Ovary (tissue), 9 donors: Measurements from ENCODE around the gene OR5AS1. TPM values are rescaled to one million over a fixed set of nuclear protein-coding genes. Genes with fewer than 3 reads are reported as not detected.
"Not testable (repeated sequence)": the region's sequence is repeated elsewhere in the genome, so short reads cannot be mapped to it uniquely, and the experiment has no call there.

Source experiments
- DNase-seq, 5 donors: peaks; one replicate each; pipeline ENCODE4 v3.0.0-alpha.2; 2019 to 2020
- H3K27ac ChIP-seq, 2 donors: fragments of 200-600 bp; one replicate each; pipeline versions ENCODE4 v1.5.1 to v1.8.0; 2019 to 2022
- H3K27me3 ChIP-seq: fragments of 200-600 bp; one replicate; pipeline ENCODE4 v1.8.0; 2022
- H3K36me3 ChIP-seq: fragments of 200-600 bp; sonication (generic); one replicate; pipeline ENCODE4 v1.5.1; 2019
- H3K4me1 ChIP-seq: one replicate; pipeline ENCODE4 v1.8.1; 2013; ENCODE audit warnings: mild to moderate bottlenecking, moderate library complexity; ENCODE audit not compliant: insufficient read depth
- H3K4me3 ChIP-seq: fragments of 200-600 bp; sonication (generic); one replicate; pipeline ENCODE4 v1.5.1; 2017
- H3K9me3 ChIP-seq, 2 donors: fragments of 200-600 bp in 1 of 2; sonication (generic) in 1 of 2; one replicate each; pipeline versions ENCODE4 v1.5.1 to v1.8.1; 2013 to 2019; ENCODE audit warnings: mild to moderate bottlenecking in 1 of 2, moderate library complexity in 1 of 2
- EP300 ChIP-seq: sonication (generic); formaldehyde crosslinking; IDR thresholded peaks from one replicate; pipeline ENCODE4 v1.6.1; 2017; ENCODE audit warnings: antibody characterized with exemption
- POLR2A ChIP-seq: fragments of 450-650 bp; IDR thresholded peaks from one replicate; pipeline ENCODE4 v1.6.1; 2017; ENCODE audit warnings: antibody characterized with exemption, mild to moderate bottlenecking, moderate library complexity
- WGBS, 3 donors: extraction: QIAGEN DNeasy Blood & Tissue Kit in 1 of 3; methylation state at CpG; one replicate each; pipeline versions ENCODE4 v1.1.5 to v1.1.7; 2013 to 2017; 5-methylcytosine and 5-hydroxymethylcytosine counted together
- intact Hi-C, 4 donors: fragments of 100-400 bp; cut with DNase I; formaldehyde crosslinking; loops; one replicate each; pipeline versions ENCODE4 v1.11.0 to v1.15.1; 2022 to 2023
- polyA plus RNA-seq, 2 donors: library from polyadenylated mRNA; stranded (reverse); fragments of 200-250 nt in 1 of 2; fragments of 350-450 nt in 1 of 2; fragmentation: Illumina TruSeq in 1 of 2; extraction: RNeasy Lipid Tissue Mini Kit (QIAGEN cat#74804) in 1 of 2; gene quantifications; one replicate each; pipeline ENCODE4 v1.2.3, GENCODE V29; 2013 to 2014
- total RNA-seq, 7 donors: library from RNA; depleted of rRNA in 2 of 7; stranded (reverse); fragments of >200 nt in 2 of 7; fragmentation: NEBNext Ultra II Directional in 3 of 7; extraction: Animal tissue kit (Norgen Biotek cat#: 25700) in 3 of 7; gene quantifications; one replicate each; pipeline versions ENCODE4 v1.1.0 to v1.2.4, GENCODE V29; 2016 to 2023
- TF ChIP-seq, protein P1 (sequence below), 3 donors: fragments of 450-650 bp in 2 of 3; fragments of 200-600 bp in 1 of 3; IDR thresholded peaks; one replicate each; pipeline versions ENCODE4 v1.5.1 to v1.8.0; 2016 to 2022; ENCODE audit warnings: antibody characterized with exemption in 3 of 3, mild to moderate bottlenecking in 1 of 3
- donor health status: DM: no; HTN: no; CAD: no; lungs with moderate emphysema.
- donor health status: DM: no; HTN: no; CAD: no.
- donor health status: Bipolar disorder and iron deficiency.
- donor health status: DM: yes; HTN: yes; CAD: no.
- donor health status: DM: no; HTN: no; CAD: no.
- donor health status: DM: yes; HTN: yes; CAD: no.

The OR5AS1 gene
- total and polyA plus RNA-seq, 9 donors, result not detected

DNA sequence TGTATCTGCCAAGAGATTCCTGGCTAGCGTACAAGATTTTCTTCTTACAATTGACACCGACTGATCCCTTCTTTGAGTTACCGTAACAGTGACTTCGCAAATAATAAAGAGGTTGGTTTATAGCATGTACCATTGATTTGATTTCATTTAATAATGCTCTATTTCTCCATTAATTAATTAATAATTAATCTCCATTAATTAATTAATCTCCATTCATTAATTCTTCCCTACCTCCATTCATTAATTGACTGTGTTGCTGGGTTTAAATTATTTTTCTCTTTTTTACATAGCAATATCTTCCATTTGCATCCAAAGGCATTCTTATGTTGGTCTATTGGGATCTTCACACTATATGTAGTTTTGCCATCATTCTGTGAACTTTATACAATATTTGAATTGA, 21.0 kb downstream of the OR5AS1 start:
- intact Hi-C loops, result no loop called here
- Histone ChIP-seq H3K27me3 (no peaks in the 10 kb centered on the region), H3K36me3 (no peaks in the 10 kb centered on the region), H3K4me1 (no peaks in the 10 kb centered on the region), H3K9me3 (no peaks in the 10 kb centered on the region), H3K4me3 (no peak overlapping the region), H3K27ac (no peak overlapping the region)
- no peak for TF ChIP-seq POLR2A
- TF ChIP-seq, protein P1, sequence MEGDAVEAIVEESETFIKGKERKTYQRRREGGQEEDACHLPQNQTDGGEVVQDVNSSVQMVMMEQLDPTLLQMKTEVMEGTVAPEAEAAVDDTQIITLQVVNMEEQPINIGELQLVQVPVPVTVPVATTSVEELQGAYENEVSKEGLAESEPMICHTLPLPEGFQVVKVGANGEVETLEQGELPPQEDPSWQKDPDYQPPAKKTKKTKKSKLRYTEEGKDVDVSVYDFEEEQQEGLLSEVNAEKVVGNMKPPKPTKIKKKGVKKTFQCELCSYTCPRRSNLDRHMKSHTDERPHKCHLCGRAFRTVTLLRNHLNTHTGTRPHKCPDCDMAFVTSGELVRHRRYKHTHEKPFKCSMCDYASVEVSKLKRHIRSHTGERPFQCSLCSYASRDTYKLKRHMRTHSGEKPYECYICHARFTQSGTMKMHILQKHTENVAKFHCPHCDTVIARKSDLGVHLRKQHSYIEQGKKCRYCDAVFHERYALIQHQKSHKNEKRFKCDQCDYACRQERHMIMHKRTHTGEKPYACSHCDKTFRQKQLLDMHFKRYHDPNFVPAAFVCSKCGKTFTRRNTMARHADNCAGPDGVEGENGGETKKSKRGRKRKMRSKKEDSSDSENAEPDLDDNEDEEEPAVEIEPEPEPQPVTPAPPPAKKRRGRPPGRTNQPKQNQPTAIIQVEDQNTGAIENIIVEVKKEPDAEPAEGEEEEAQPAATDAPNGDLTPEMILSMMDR (IDR thresholded peaks at IDR 0.05), result no peak
- no peak for TF ChIP-seq EP300
- DNase-seq, result no peak
- 67 to 72% (median 67%) methylated on average over 4 of the region's 4 CpGs for WGBS, 3 donors

DNA sequence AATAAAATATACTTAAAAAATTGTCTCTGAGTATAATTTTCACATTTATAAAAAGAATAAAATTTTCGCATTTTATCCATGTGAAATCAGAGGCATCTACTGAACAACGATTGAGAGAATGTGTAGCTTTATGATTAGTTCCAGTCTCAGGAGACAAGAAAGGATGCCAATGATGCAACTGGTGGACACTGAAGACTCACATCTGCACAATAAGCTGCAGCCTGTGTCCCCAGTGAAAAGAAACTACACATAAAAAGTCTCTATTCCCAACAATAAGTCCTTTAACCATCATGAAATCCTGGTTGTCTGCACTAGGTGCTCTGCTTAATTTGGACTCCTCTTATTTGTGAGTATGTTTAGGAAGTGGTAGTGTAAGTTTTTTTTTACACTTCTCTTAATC, 22.0 kb downstream of the OR5AS1 start:
- no peak overlapping the region for H3K4me3 ChIP-seq
- H3K36me3 ChIP-seq, result no peaks in the 10 kb centered on the region
- no peaks in the 10 kb centered on the region for H3K4me1 ChIP-seq
- no peak for DNase-seq
- intact Hi-C loops, result no loop called here
- TF ChIP-seq, protein P1 (IDR thresholded peaks at IDR 0.05), result no peak
- TF ChIP-seq EP300 (no peak), POLR2A (no peak)
- H3K27me3 ChIP-seq, result no peaks in the 10 kb centered on the region
- H3K27ac ChIP-seq, result no peak overlapping the region
- H3K9me3 ChIP-seq, result no peaks in the 10 kb centered on the region
- 52 to 73% (median 66%) methylated on average over 2 of the region's 2 CpGs for WGBS, 3 donors

DNA sequence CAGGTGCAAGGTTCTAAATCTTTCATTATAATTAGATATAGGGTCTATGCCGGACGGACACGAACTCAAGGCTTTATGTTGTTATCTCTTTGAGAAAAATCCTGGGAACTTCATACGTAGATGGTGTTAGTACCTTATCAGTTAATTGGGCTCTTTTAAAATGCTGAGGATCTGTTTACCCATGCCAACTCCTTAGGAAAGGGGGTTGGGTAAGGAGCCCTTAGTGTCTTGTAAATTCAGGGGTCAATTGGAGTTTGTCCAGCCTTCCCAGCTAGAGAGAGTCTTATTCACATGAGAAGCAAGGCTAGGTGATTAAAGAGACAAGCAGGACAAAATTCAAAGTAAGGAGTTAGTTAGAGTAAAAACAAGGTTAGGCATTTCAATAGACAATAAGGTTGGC, 28.9 kb downstream of the OR5AS1 start:
- 7 to 25% (median 16%) methylated on average over 4 of the region's 4 CpGs for WGBS, 3 donors

DNA sequence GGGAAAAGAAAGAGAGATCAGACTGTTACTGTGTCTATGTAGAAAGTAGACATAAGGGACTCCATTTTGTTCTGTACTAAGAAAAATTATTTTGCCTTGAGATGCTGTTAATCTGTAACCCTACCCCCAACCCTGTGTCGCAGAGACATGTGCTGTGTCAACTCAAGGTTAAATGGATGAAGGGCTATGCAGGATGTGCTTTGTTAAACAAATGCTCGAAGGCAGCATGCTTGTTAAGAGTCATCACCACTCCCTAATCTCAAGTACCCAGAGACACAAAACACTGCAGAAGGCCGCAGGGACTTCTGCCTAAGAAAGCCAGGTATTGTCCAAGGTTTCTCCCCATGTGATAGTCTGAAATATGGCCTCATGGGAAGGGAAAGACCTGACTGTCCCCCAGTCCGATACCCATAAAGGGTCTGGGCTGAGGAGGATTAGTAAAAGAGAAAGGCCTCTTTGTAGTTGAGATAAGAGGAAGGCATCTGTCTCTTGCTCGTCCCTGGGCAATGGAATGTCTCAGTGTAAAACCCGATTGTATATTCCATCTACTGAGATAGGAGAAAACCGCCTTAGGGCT, 30.3 kb downstream of the OR5AS1 start:
- H3K27me3 ChIP-seq, H3K9me3 ChIP-seq, H3K4me1 ChIP-seq, H3K36me3 ChIP-seq, H3K4me3 ChIP-seq, H3K27ac ChIP-seq, DNase-seq, intact Hi-C loops: not testable (repeated sequence)
- WGBS, 3 donors, result 30 to 41% (median 31%) methylated on average over 7 of the region's 7 CpGs

More for the DNA sequence above, 28.9 kb downstream of the OR5AS1 start:
- H3K4me3 ChIP-seq, DNase-seq, intact Hi-C loops, H3K27me3 ChIP-seq, H3K36me3 ChIP-seq, H3K4me1 ChIP-seq, H3K27ac ChIP-seq, H3K9me3 ChIP-seq: not testable (repeated sequence)

DNA sequence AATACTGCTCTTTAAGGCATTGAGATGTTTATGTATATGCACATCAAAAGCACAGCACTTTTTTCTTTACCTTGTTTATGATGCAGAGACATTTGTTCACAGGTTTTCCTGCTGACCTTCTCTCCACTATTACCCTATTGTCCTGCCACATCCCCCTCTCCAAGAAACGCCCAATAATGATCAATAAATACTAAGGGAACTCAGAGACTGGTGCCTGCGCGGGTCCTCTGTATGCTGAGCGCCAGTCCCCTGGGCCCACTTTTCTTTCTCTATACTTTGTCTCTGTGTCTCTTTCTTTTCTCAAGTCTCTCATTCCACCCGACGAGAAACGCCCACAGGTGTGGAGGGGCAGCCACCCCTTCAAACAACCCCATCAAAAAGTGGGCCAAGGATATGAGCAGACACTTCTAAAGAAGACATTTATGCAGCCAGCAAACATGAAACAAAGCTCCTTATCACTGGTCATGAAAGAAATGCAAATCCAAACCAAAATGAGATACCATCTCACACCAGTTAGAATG, 30.9 kb downstream of the OR5AS1 start:
- H3K27ac ChIP-seq, H3K4me3 ChIP-seq, DNase-seq, H3K4me1 ChIP-seq, H3K36me3 ChIP-seq, intact Hi-C loops, H3K27me3 ChIP-seq, H3K9me3 ChIP-seq: not testable (repeated sequence)
- WGBS, 3 donors, result 72 to 78% (median 76%) methylated on average over 7 of the region's 7 CpGs

DNA sequence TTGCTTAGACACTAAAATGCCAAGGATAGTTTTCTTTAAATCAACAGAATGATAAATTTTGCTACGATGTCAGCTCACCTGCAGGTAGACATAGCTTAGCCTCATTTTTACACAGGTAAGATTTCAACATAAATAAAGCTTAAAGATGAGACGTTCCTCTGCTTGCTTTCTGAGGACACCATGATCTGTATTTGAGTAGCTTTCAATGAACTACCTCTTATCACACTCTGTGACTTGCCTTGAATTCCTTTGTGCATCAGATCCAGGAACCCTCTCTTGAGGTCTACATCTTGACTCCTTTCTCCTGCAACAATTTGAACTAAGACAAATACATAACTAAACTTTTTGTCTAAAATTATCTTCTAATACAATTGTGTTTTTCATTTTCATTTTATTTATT, 39.5 kb downstream of the OR5AS1 start:
- Histone ChIP-seq H3K27ac (no peak overlapping the region), H3K4me3 (no peak overlapping the region), H3K4me1 (no peaks in the 10 kb centered on the region), H3K27me3 (no peaks in the 10 kb centered on the region), H3K36me3 (no peaks in the 10 kb centered on the region), H3K9me3 (no peaks in the 10 kb centered on the region)
- DNase-seq, result no peak
- 65 to 75% (median 68%) methylated on average over 2 of the region's 2 CpGs for WGBS, 3 donors
- TF ChIP-seq, protein P1 (IDR thresholded peaks at IDR 0.05), result no peak
- no peak for TF ChIP-seq POLR2A
- no peak for TF ChIP-seq EP300
- intact Hi-C loops, result no loop called here

Other genes starting within 250 kb of the OR5AS1 start
- gene OR5D14, start 232.1 kb upstream of the OR5AS1 start, total RNA-seq, result not detected
- gene OR5D14, start 232.1 kb upstream of the OR5AS1 start, polyA plus RNA-seq, result not detected
- not detected for gene OR5L1, start 216.3 kb upstream of the OR5AS1 start, total RNA-seq
- gene OR5L1, start 216.3 kb upstream of the OR5AS1 start, polyA plus RNA-seq, result not detected
- gene OR5D18, start 208.0 kb upstream of the OR5AS1 start, total RNA-seq, result not detected
- gene OR5D18, start 208.0 kb upstream of the OR5AS1 start, polyA plus RNA-seq, result not detected
- not detected for gene OR5L2, start 200.4 kb upstream of the OR5AS1 start, total RNA-seq
- not detected for gene OR5L2, start 200.4 kb upstream of the OR5AS1 start, polyA plus RNA-seq
- gene OR5D16, start 188.9 kb upstream of the OR5AS1 start, total RNA-seq, result not detected
- gene OR5D16, start 188.9 kb upstream of the OR5AS1 start, polyA plus RNA-seq, result not detected
- gene TRIM51, start 144.4 kb upstream of the OR5AS1 start, total RNA-seq, result not detected
- gene TRIM51, start 144.4 kb upstream of the OR5AS1 start, polyA plus RNA-seq, result not detected
- gene OR5W2, start 113.1 kb upstream of the OR5AS1 start, total RNA-seq, result not detected
- not detected for gene OR5W2, start 113.1 kb upstream of the OR5AS1 start, polyA plus RNA-seq
- not detected for gene OR5I1, start 91.3 kb upstream of the OR5AS1 start, total RNA-seq
- gene OR5I1, start 91.3 kb upstream of the OR5AS1 start, polyA plus RNA-seq, result not detected
- gene OR10AG1, start 57.7 kb upstream of the OR5AS1 start, total RNA-seq, result not detected
- gene OR10AG1, start 57.7 kb upstream of the OR5AS1 start, polyA plus RNA-seq, result not detected
- not detected for gene OR5F1, start 33.0 kb upstream of the OR5AS1 start, total RNA-seq
- gene OR5F1, start 33.0 kb upstream of the OR5AS1 start, polyA plus RNA-seq, result not detected
- not detected for gene OR8I2, start 65.7 kb downstream of the OR5AS1 start, total RNA-seq
- gene OR8I2, start 65.7 kb downstream of the OR5AS1 start, polyA plus RNA-seq, result not detected
- gene OR8H2, start 76.0 kb downstream of the OR5AS1 start, total RNA-seq, result not detected
- gene OR8H2, start 76.0 kb downstream of the OR5AS1 start, polyA plus RNA-seq, result not detected
- gene OR8H3, start 94.7 kb downstream of the OR5AS1 start, total RNA-seq, result not detected
- not detected for gene OR8H3, start 94.7 kb downstream of the OR5AS1 start, polyA plus RNA-seq
- not detected for gene OR8J3, start 112.5 kb downstream of the OR5AS1 start, total RNA-seq
- not detected for gene OR8J3, start 112.5 kb downstream of the OR5AS1 start, polyA plus RNA-seq
- gene OR8K5, start 132.7 kb downstream of the OR5AS1 start, total RNA-seq, result not detected
- not detected for gene OR8K5, start 132.7 kb downstream of the OR5AS1 start, polyA plus RNA-seq
- not detected for gene OR5J2, start 149.0 kb downstream of the OR5AS1 start, total RNA-seq
- not detected for gene OR5J2, start 149.0 kb downstream of the OR5AS1 start, polyA plus RNA-seq
- gene OR5T2, start 206.6 kb downstream of the OR5AS1 start, total RNA-seq, result not detected
- gene OR5T2, start 206.6 kb downstream of the OR5AS1 start, polyA plus RNA-seq, result not detected
- gene OR5T3, start 224.6 kb downstream of the OR5AS1 start, total RNA-seq, result not detected
- not detected for gene OR5T3, start 224.6 kb downstream of the OR5AS1 start, polyA plus RNA-seq
- gene OR5T1, start 246.5 kb downstream of the OR5AS1 start, total RNA-seq, result not detected
- not detected for gene OR5T1, start 246.5 kb downstream of the OR5AS1 start, polyA plus RNA-seq